Epidermal melanocyte (primary cell): Measurements from ENCODE around the gene FBXL12.
"Not testable (repeated sequence)": the region's sequence is repeated elsewhere in the genome, so short reads cannot be mapped to it uniquely, and the experiment has no call there.

Experiments used
- DNase-seq: peaks from one replicate; pipeline ENCODE4 v3.0.0; 2011; ENCODE audit warnings: low spot score; ENCODE audit not compliant: insufficient read length

Gene FBXL12

DNA sequence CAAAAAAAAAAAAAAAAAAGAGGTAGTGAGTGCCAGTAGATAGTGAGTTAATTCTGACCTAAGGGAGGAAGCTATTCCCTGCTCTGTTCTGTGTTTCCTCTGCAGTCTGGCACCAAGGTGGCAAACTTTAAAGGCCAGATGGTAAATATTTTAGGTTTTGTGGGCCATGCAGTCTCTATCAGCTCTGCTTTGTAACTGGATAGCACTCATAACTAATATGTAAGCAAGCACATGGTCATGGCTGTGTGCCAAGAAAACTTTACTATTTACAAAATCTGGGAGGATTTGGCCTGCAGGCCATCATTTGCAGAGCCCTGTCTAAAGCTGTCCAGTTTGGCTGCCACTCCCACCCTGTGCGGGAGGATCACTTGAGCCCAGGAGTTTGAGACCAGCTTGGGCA, 20.5 kb upstream of the FBXL12 start:
- peak; percentile 23 for DNase-seq

- no peak for DNase-seq
These were observed 19.4 kb upstream of the FBXL12 start for GRCh38 chr19:9838324-9838723.

DNA sequence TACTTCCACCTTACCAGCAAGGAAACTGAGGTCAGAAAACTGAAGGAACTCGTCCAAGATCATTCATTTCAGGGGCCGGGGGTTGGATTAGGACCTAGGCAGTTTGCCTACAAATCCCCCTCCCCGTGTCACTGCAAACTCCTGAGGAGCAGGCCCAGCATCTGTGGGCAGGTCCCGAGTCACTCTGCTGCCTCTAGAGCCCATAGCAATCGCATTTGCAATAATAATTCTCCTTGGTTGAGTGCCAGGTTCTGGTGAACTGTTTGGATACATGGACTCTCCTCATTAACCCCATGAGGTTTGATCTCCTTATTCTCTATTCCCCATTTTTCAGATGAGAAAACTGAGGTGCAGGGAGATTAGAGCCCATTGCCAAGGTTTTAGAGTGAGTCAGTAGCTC, 17.1 kb upstream of the FBXL12 start:
- peak; percentile 15 for DNase-seq

DNA sequence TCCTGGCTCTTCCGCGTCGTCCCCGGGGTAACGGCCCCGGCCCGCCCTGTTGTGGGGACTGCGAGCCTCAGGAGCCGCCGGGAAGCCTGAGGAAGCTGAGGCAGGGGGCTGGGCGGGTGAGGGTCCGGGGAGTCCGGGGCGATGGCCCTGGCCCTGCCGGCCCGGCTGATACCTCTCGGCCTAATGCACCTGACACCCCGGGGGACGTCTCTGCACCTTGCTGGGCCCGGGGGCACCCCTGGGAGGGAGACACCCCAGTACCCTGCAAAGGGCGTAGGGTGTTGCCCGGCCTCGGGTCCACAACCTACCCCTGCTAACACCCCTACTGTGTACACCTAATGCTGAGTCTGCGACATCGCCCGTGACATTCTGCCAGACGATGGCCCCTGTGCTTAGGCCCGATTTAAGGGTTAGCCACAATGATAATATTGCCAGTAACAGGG, 16.6 kb upstream of the FBXL12 start:
- DNase-seq: no peak

- peak; percentile 98 for DNase-seq
These were observed 16.0 kb upstream of the FBXL12 start, which contains the start of gene PIN1 for GRCh38 chr19:9834726-9835506. Gene PIN1, plus strand, starts transcription at chr19:9835318. Its CDS starts 27 bp downstream, at chr19:9835345.

GRCh38 chr19:9834307-9834725, 15.4 kb upstream of the FBXL12 start:
- DNase-seq: no peak

GRCh38 chr19:9828551-9829063, 9.7 kb upstream of the FBXL12 start:
- DNase-seq: no peak

DNA sequence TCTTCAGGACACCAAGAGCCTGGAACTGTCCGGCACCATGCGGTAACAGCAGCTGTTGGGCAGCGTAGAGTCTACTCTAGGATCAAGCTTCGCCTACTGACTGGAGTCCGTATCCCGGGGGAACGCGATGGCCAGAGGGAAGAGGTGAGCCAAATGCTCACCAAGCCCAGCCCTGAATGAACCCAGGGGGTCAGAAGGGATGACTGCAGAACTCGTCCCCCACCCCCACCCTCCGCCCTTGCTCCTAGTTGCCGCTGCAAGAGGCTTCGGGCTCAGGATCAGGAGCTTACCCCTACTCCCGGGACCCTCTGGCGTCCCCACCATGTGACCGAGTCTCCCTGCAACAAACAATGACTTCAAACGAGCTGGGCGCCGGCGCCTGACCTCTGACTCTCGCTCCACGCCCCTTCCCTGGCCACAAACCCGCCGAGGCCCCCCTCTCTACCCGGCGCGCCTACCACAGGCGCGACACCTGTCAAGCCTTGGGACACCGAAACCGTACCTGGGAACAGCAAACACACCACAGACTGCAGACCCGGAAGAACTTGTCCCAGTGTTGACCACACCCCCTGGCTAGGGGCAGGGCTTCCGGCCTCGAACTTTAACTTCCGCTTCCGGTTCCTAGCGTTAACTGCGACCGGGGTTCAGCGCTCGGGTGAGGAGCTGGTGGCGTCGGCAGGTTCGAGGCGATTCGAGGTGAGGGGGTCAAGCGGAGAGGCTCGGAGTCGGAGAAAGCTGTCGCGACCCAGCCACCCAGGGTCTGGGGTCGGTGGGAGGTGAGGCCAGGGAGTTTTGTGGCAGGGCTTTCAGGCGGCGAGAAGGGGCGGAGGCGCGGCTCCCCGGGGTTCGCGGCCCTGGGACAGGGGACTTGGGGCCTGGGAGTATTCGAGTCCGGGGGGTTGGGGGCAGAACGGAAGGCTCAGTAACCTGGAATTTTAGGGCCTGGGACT, 8.7 kb upstream of the FBXL12 start, which contains the start of gene UBL5:
Gene UBL5, plus strand, starts transcription at position 630 of the 950 bp plus-strand sequence. CDS start 420 bp downstream, outside the sequence.
- DNase-seq: peak; percentile 94

DNA sequence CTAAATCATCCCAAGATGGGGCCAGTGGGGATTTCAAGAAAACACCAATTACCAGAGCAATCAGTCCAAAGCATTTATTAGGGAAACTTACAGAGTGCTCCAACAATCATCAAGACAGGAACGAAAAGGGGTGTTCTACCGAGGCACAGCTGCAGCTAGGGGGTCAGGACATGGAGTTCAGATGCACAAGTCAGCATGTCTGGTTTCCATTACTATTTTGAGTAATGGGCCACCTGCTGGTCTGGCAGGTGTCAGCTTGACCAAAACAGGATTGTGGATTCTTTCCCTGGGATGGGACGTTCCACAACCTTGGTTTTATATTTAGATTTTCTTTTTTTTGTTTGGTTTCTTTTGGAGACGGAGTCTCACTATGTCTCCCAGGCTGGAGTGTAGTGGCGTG, 4.9 kb upstream of the FBXL12 start:
- no peak for DNase-seq

DNA sequence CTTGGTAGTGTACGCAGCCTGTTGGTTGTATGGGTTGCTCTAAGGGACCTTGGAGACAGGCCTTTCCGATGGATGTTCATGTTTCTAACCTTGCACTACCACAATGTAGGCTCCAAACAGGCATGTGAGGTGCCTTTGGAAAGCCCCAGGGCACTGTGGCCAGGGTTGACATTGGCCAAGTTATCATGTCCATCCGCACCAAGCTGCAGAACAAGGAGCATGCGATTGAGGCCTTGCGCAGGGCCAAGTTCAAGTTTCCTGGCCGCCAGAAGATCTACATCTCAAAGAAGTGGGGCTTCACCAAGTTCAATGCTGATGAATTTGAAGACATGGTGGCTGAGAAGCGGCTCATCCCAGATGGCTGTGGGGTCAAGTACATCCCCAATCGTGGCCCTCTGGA, 1.2 kb upstream of the FBXL12 start:
- not testable (repeated sequence) for DNase-seq

GRCh38 chr19:9819596-9819909, 674 bp upstream of the FBXL12 start:
- peak; percentile 81 for DNase-seq

- no peak for DNase-seq
These were observed 625 bp downstream of the FBXL12 start for GRCh38 chr19:9818175-9818733.

DNA sequence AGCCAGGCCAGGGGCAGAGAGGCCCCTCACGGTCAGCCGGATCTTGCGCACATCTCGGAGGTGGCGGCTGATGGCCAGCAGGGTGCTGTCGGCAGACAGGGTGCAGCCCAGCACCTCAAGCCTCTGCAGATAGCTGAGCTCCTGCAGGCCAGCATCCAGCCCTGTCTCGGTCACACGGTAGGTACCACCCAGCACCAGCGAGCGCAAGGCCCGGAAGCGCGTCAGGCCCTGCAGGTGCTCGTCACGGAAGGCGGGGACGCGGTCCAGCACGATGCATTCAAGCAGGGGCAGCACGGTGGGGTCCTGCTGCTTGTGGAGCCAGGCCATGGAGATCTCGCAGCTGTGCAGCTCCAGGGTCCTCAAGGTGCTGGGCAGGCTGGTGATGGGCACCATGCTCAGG, 7.7 kb downstream of the FBXL12 start:
- no peak for DNase-seq

DNA sequence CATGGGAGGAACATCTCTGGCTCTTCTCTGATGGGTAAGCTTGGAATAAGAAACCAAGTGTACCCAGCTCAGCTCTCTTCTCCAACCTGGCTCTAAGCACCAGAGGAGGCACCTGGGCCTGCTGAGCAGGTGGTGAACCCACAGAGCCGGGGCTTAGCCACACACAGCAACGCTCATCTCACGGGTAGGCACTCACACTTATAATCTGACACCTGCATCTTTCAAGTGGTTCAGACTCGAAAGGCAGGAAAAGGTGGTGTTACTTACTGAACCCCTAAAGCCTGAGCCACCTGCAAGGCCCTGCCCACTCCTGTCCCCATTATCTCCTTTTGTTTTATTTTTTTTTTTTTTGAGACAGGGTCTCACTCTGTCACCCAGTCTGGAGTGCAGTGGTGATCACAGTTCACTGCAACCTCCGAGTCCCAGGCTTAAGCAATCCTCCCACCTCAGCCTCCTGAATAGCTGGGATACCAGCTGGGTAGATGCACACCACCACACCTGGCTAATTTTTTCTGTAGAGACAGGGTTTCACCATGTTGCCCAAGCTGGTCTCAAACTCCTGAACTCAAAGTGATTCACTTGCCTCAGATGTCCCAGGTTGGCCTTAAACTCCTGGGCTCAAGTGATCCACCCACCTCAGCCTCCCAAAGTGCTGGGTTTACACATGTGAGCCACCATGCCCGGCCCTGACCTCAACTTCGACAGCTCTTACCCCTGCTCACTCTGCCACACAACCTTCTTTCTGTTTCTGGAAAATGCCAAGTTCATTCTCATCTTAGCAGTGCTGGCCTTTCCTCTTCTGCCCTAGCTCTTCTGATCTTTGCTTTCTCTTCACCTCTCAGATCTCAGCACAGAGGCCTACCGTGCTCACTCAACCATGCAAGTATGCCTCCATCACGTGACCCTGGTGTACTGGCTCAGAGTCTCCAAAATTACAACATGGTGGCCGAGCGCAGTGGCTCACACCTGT, 9.7 kb downstream of the FBXL12 start:
- DNase-seq: no peak

DNA sequence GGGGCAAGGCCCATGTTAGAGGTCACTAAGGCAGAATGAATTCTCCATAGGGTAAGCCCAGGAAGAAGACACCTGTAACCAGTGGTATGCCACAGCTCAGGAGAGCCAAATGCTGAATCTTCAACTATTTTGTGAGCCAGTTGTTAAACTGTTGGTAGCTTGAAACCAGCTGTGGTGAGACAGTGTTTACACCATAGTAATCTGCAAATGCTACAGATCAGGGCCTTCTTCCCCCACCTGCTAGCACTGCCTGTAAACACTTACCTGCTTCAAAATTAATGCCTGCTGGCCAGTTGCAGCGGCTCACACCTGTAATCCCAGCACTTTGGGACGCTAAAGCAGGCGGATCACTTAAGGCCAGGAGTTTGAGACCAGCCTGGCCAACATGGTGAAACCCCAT, 12.1 kb downstream of the FBXL12 start:
- no peak for DNase-seq

DNA sequence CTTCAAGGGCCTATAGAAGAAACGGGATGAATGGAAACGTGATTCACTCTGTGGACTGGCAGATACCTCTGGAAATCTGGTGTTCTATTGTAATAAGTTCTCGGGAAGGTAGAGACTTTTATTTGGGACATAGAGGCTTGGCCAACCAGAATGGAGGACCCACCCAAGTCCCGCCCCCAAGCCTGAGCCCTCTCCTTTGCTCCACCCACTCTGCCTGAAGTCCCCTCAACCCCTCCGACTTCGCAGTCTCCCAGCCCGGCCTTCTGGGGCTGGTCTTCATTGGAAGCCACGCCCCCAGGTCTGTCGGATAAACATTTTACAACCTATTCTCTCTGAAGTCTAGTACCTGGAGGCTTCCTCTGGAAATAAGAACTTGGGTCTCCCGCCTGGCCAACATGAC, 16.9 kb downstream of the FBXL12 start:
- DNase-seq: no peak

DNA sequence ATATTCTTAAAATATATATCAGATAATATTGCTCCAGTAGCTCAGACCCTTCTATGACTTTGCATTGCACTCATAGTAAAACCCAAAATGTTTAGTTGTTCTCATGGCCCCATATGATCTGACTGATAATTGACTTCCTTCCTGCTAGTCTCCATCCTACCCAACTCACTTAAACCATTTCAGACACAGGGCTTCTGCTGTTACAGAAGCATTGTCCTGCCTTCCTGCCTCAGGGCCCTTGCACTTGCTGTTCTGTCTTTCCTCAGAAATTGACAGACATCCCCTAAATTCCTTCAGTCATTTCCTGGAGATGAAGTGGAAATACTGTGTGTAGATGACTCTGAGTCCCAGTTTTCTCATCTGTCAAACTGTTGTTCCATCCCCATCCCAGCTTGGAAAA, 19.7 kb downstream of the FBXL12 start:
- DNase-seq: no peak

DNA sequence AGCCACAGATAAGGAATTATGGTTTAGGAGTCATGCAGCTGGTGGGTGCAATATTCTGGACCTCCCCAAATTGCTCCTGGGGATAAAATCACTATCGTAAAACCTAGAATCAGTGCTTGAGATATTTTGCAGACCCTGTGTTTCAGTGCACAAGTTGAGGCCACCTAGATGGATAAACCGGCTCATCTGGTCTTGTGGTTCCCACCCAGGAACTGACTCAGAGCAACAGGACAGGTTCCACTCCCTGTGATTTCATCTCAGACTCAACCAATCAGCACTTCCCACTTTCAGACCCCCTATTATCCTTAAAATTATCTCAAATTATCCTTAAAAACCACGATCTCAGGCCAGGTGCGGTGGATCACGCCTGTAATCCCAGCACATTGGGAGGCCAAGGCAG, 21.0 kb downstream of the FBXL12 start:
- DNase-seq: no peak

- DNase-seq: peak; percentile 83
These were observed 22.6 kb downstream of the FBXL12 start for GRCh38 chr19:9796113-9796773.

GRCh38 chr19:9793071-9793591, 25.7 kb downstream of the FBXL12 start:
- DNase-seq: no peak
